Measurements from ENCODE around the gene REXO1. TPM values are rescaled to one million over a fixed set of nuclear protein-coding genes. Genes with fewer than 3 reads are reported as not detected.
A peak's percentile ranks its signal among the peaks of the same experiment; 100 is the strongest.

The REXO1 gene
- total RNA-seq, 2 donors from 2014 or later: 42.0 to 51.7 TPM

DNA sequence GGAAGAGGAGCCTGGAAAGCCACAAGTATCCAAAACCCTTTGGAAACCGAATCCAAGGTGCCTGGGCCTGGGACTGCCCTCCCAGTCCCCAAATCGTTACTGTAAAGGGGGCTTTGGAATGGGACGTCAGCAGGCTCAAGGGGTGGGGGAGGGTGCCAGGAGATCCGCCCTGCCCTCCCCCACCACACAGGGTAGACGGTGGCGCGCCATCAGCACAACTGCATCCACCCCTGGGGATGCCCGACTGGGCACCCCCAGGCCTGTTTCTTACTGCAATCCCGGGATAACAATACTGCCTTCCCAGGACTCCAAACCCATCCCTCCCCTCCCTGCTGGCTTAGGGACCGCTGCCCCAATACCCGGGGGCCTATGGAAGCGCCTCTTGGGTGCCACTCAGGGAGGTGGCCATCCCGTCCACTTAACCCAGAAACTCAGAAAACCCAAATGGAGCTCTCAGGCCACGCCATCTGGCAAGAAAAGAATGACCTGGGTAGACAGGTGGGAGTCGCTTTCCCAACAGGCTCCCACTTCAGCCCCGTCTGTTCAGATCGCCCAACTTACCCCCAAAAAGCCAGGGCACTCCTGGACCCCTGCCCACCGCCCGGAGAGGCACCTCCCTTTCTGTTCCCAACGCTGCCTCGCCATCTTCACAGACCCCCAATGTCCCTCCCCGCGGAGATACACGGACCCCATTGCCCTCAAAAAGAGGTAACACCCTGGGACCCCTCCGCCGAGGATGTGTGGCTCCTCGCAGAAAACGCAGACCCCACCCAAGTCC is 12.7 kb upstream of the REXO1 start:
- Histone ChIP-seq H3K36me3 (no peaks in the 10 kb centered on the region), H3K4me3 (peak overlapping the region; percentile 67), H3K27ac (peak overlapping the region; percentile 17), H3K9me3 (no peaks in the 10 kb centered on the region), H3K27me3 (no peaks in the 10 kb centered on the region), H3K4me1 (peaks cover 49% of the 10 kb centered on the region), H3K9ac (ENCODE audit: low read depth in 2 of 2, low read length in 2 of 2) (peak overlapping the region; percentile 69 to 98)
- peak; percentile 40 for DNase-seq
- TF ChIP-seq, protein P1, sequence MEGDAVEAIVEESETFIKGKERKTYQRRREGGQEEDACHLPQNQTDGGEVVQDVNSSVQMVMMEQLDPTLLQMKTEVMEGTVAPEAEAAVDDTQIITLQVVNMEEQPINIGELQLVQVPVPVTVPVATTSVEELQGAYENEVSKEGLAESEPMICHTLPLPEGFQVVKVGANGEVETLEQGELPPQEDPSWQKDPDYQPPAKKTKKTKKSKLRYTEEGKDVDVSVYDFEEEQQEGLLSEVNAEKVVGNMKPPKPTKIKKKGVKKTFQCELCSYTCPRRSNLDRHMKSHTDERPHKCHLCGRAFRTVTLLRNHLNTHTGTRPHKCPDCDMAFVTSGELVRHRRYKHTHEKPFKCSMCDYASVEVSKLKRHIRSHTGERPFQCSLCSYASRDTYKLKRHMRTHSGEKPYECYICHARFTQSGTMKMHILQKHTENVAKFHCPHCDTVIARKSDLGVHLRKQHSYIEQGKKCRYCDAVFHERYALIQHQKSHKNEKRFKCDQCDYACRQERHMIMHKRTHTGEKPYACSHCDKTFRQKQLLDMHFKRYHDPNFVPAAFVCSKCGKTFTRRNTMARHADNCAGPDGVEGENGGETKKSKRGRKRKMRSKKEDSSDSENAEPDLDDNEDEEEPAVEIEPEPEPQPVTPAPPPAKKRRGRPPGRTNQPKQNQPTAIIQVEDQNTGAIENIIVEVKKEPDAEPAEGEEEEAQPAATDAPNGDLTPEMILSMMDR (IDR thresholded peaks at IDR 0.05): no peak
- intact Hi-C loops (cut with DNase I): no loop called here

DNA sequence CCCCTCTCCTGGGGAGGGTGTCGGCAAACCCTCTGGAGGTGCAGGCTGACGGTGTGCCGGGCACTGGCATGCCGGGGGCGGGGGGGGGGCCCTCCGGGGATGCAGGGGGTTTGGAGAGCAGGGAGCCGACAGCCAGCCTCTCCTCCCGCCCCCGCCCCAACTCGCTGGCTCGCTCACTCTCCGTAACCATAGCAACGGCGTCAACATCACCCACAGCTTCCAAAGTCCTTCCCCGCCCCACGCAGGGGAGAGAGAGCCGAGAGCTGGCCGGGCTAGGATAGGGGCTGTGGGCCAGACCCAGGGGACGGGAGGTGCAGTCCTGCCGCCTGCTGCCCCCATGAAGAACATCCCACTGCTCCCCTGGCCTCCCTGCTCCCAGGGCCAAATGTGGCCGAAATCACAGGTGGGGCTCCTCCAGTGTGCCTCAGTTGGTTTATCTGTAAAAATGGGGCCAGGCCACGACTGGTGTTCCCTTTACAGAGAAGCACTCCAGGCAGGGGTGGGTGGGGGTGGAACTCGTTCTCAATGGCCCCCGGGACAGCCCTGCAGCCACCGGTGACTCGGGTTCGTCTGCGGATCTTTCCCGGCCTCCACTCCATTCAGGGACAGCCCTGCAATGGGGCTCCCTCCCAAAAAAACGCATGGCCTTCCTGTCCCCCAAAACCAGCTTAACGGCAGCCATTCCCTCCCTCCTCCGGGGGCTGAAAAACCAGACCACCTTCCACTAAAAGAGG is 11.9 kb upstream of the REXO1 start:
- Histone ChIP-seq H3K4me3 (peak overlapping the region; percentile 7), H3K27me3 (no peaks in the 10 kb centered on the region), H3K27ac (peak overlapping the region; percentile 17), H3K9ac (ENCODE audit: low read depth in 2 of 2, low read length in 2 of 2) (peak overlapping the region; percentile 65 to 98), H3K9me3 (no peaks in the 10 kb centered on the region), H3K4me1 (peaks cover 54% of the 10 kb centered on the region), H3K36me3 (no peaks in the 10 kb centered on the region)
- DNase-seq: peak; percentile 81
- TF ChIP-seq, protein P1 (IDR thresholded peaks at IDR 0.05): no peak
- intact Hi-C loops (cut with DNase I): no loop called here

DNA sequence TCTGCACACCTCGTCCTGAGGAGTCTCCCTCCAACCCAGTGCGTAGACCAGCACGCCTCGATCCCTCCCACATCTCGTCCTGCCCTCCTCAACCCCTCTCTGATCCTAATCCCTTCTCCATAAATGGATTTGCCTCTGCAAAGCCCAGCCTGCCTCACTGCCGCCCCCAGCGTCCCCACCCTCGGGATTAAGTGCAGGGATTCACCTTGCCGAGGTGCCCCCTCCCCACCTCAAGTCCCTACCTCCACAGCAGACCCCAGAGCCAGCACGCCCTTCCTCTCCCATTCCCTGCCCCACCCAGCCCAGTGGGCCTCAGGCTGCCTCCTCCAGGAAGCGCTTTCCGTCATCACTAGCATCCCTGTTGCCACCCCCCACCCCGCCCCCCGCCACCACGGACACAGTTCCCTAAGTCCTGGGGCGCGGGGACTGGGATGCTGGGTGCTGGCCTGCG is 11.1 kb upstream of the REXO1 start:
- intact Hi-C loops (cut with DNase I): no loop called here
- DNase-seq: no peak
- Histone ChIP-seq H3K36me3 (no peaks in the 10 kb centered on the region), H3K4me3 (no peak overlapping the region), H3K27ac (peak overlapping the region; percentile 98), H3K4me1 (peaks cover 61% of the 10 kb centered on the region), H3K9me3 (no peaks in the 10 kb centered on the region), H3K27me3 (no peaks in the 10 kb centered on the region), H3K9ac (ENCODE audit: low read depth in 2 of 2, low read length in 2 of 2) (peak overlapping the region; percentile 65 to 98)
- TF ChIP-seq, protein P1 (IDR thresholded peaks at IDR 0.05): no peak

DNA sequence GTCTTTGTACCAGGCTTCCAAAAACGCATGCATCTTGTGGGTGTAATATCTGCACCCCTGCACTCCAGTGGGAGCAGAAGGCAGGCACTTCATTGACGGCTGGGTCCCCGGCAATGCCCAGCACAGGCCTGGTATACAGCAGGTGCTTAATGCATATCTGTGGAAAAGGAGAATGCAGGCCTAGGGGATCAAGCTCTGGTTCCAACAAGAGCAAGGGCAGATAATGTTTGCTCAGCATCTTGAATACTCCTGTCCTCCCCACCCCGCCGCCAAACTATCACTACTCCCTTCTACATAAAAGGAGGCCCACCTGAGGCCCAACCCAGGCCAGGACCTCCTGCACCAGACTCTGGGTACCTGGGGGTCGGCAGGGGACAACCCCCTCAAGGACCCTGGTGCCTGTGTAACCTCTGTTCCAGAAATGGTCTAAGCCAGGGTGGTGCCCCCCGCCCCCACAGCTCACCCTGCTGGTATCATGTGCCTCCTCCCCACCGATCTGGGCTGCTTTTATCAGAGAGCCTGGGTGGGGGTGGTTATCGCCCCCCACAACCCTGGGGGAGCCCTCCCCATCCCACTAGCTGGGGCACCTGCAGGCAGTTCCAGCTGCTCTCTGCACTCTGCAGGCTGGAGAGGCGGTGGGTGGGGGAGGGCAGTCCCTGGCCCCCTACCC is 10.3 kb upstream of the REXO1 start:
- TF ChIP-seq, protein P1 (IDR thresholded peaks at IDR 0.05): no peak
- H3K9ac ChIP-seq (ENCODE audit: low read depth in 2 of 2, low read length in 2 of 2): peak overlapping the region; percentile 85 to 98
- H3K36me3 ChIP-seq: no peaks in the 10 kb centered on the region
- H3K27ac ChIP-seq: peak overlapping the region; percentile 98
- peaks cover 61% of the 10 kb centered on the region for H3K4me1 ChIP-seq
- H3K4me3 ChIP-seq: no peak overlapping the region
- intact Hi-C loops (cut with DNase I): no loop called here
- H3K9me3 ChIP-seq: no peaks in the 10 kb centered on the region
- no peaks in the 10 kb centered on the region for H3K27me3 ChIP-seq
- DNase-seq: no peak

DNA sequence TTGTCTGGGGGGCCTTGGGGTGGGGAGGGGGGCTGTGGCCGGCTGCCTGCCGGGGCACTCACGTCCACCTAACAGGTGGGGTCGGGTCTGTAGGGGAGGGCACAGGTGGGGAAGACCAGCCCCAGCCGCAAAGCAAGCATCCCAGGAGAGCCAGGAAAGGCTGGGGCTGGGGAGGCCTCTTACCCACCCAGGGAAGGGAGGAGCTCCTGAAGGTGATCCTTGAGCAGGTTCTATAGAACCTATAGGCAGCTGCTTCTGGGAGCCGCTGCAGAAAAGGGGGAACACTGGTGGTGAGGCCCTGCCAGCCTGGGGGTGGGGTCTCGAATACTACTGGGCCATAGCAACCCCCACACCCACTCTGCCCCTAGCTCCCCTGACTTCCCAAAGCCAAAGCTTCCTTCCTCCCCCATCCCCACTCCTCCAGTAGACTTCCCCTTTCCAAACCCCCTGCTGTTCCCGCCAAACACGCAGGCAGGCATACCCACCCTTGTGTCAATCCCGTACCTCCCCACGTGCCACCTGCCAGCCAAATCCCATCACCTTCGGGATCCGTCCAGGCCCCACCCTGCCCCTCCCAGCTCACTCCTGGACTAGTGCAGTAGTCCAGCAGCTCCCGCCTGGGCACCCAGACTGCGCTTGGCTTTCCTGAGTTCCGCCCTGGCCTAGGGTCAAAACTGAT is 9.5 kb upstream of the REXO1 start:
- Histone ChIP-seq H3K27ac (peak overlapping the region; percentile 98), H3K36me3 (no peaks in the 10 kb centered on the region), H3K27me3 (no peaks in the 10 kb centered on the region), H3K4me1 (peaks cover 61% of the 10 kb centered on the region), H3K9me3 (no peaks in the 10 kb centered on the region), H3K9ac (ENCODE audit: low read depth in 2 of 2, low read length in 2 of 2) (peak overlapping the region; percentile 85 to 98), H3K4me3 (peak overlapping the region; percentile 45)
- intact Hi-C loops (cut with DNase I): no loop called here
- DNase-seq: peak; percentile 94
- TF ChIP-seq, protein P1 (IDR thresholded peaks at IDR 0.05): no peak
